Smooth muscle cell (in vitro differentiated cells): ENCODE results near the gene USP48. TPM values are rescaled to one million over a fixed set of nuclear protein-coding genes. Genes with fewer than 3 reads are reported as not detected.

Experiments used
- DNase-seq: peaks from one replicate; lab custom pipeline; 2025; ENCODE audit not compliant: unreplicated experiment; lab: John Stamatoyannopoulos, UW
- H2AFZ ChIP-seq: fragments of 200-600 bp; sonication (generic); 2 replicates; pipeline ENCODE4 v1.6.0; 2016; ENCODE audit warnings: antibody characterized with exemption, low read depth, mild to moderate bottlenecking
- H3F3A ChIP-seq: fragments of 200-600 bp; sonication (generic); 2 replicates; pipeline ENCODE4 v1.6.0; 2017; ENCODE audit warnings: antibody characterized with exemption, low read depth
- H3K27ac ChIP-seq: fragments of 200-600 bp; sonication (generic); 2 replicates; pipeline ENCODE4 v1.5.1; 2016; ENCODE audit warnings: low read depth, mild to moderate bottlenecking
- H3K27me3 ChIP-seq: fragments of 200-600 bp; sonication (generic); 2 replicates; pipeline ENCODE4 v1.6.1; 2016; ENCODE audit warnings: low read depth, mild to moderate bottlenecking
- H3K36me3 ChIP-seq: fragments of 200-600 bp; sonication (generic); 2 replicates; pipeline ENCODE4 v1.5.1; 2016; ENCODE audit warnings: low read depth
- H3K4me1 ChIP-seq: fragments of 200-600 bp; sonication (generic); 2 replicates; pipeline ENCODE4 v1.5.1; 2016; ENCODE audit warnings: low read depth
- H3K4me2 ChIP-seq: fragments of 200-600 bp; sonication (generic); 2 replicates; pipeline ENCODE4 v1.6.0; 2016; ENCODE audit warnings: mild to moderate bottlenecking
- H3K4me3 ChIP-seq: fragments of 200-600 bp; sonication (generic); 2 replicates; pipeline ENCODE4 v1.5.1; 2016; ENCODE audit warnings: mild to moderate bottlenecking
- H3K79me2 ChIP-seq: fragments of 200-600 bp; sonication (generic); 2 replicates; pipeline ENCODE4 v1.6.0; 2016; ENCODE audit warnings: low read depth, mild to moderate bottlenecking
- H3K9ac ChIP-seq: fragments of 200-600 bp; sonication (generic); 2 replicates; pipeline ENCODE4 v1.6.0; 2016; ENCODE audit warnings: low read depth
- H3K9me3 ChIP-seq: fragments of 200-600 bp; sonication (generic); replicated peaks from 2 replicates; pipeline ENCODE4 v1.5.1; 2016; ENCODE audit warnings: low read depth
- H4K20me1 ChIP-seq: fragments of 200-600 bp; sonication (generic); 2 replicates; pipeline ENCODE4 v1.6.0; 2016; ENCODE audit warnings: low read depth
- WGBS: methylation state at CpG from one replicate; pipeline ENCODE4 v1.1.7; 2016; ENCODE audit warnings: low lambda C conversion rate; 5-methylcytosine and 5-hydroxymethylcytosine counted together
- polyA plus RNA-seq: library from polyadenylated mRNA; unstranded; fragments of >200 nt; fragmentation: Nextera tagmentation; extraction: Ambion mirVana; gene quantifications from 2 replicates; pipeline ENCODE4 v1.2.1, GENCODE V29; 2016
- total RNA-seq: library from RNA; depleted of rRNA; stranded (reverse); fragments of >200 nt; gene quantifications from 2 replicates; pipeline ENCODE4 v1.2.3, GENCODE V29; 2014
- TF ChIP-seq, protein P1 (sequence below): fragments of 200-600 bp; sonication (generic); IDR thresholded peaks from 2 replicates; pipeline ENCODE4 v1.5.1; 2017; ENCODE audit warnings: borderline replicate concordance, mild to moderate bottlenecking, antibody characterized with exemption; ENCODE audit not compliant: insufficient read depth, poor library complexity, severe bottlenecking

Gene USP48
- total and polyA plus RNA-seq, 2 experiments from 2014 or later = 34.5 to 76.0 TPM

DNA sequence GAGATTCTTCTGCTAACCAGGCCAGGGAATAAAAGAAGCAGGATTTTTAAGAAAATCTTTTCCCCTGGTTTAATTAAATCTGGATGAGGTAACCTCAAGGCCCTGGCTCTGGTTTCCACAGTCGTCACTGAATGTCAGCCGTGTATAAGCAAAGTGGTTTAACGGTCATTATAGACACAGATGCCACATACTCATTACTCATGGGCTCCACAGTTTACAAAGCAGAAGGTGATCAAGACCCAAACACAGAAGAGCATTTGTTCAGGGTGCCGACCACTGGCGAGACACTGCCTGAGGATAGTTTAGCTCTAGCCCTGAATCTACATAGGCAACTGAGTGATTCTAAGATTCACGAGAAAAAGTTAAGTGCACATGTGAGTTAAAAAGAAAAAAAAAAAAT is 86.0 kb downstream of the USP48 start:
- TF ChIP-seq, protein P1, sequence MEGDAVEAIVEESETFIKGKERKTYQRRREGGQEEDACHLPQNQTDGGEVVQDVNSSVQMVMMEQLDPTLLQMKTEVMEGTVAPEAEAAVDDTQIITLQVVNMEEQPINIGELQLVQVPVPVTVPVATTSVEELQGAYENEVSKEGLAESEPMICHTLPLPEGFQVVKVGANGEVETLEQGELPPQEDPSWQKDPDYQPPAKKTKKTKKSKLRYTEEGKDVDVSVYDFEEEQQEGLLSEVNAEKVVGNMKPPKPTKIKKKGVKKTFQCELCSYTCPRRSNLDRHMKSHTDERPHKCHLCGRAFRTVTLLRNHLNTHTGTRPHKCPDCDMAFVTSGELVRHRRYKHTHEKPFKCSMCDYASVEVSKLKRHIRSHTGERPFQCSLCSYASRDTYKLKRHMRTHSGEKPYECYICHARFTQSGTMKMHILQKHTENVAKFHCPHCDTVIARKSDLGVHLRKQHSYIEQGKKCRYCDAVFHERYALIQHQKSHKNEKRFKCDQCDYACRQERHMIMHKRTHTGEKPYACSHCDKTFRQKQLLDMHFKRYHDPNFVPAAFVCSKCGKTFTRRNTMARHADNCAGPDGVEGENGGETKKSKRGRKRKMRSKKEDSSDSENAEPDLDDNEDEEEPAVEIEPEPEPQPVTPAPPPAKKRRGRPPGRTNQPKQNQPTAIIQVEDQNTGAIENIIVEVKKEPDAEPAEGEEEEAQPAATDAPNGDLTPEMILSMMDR = no peak
- DNase-seq = no peak
- Histone ChIP-seq H3K27ac (no peak overlapping the region), H4K20me1 (peaks cover 20% of the 10 kb centered on the region), H3K4me2 (no peak overlapping the region), H3K4me1 (no peaks in the 10 kb centered on the region), H2AFZ (no peak overlapping the region), H3K9ac (no peak overlapping the region), H3F3A (no peaks in the 10 kb centered on the region), H3K27me3 (no peaks in the 10 kb centered on the region), H3K79me2 (no peaks in the 10 kb centered on the region), H3K4me3 (no peak overlapping the region), H3K9me3 (no peaks in the 10 kb centered on the region), H3K36me3 (peaks cover 20% of the 10 kb centered on the region)
- WGBS = 66% methylated on average over 6 of the region's 6 CpGs

DNA sequence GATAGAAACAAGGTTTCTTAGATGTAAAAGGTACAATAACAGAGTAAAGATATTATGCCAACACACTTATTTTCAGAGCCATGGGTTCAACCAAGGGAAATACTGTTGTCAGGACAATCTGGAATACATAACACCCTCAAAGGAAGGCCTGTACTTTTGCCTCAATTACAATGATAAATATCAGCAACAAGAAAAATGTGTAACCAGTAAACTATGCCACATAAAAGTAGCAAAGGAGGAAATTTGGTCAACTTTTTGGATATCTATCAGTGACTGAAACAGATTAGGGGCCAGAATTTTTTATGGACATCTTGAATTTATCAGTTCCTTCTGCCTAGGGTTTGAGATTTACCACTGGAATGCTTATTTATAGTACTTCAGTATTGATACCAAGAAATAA is 89.2 kb downstream of the USP48 start:
- Histone ChIP-seq H4K20me1 (peaks cover 11% of the 10 kb centered on the region), H3K4me2 (no peak overlapping the region), H3F3A (no peaks in the 10 kb centered on the region), H3K36me3 (peaks cover 25% of the 10 kb centered on the region), H3K79me2 (no peaks in the 10 kb centered on the region), H2AFZ (no peak overlapping the region), H3K9ac (no peak overlapping the region), H3K4me3 (no peak overlapping the region), H3K27ac (no peak overlapping the region), H3K9me3 (no peaks in the 10 kb centered on the region), H3K4me1 (no peaks in the 10 kb centered on the region), H3K27me3 (no peaks in the 10 kb centered on the region)
- TF ChIP-seq, protein P1 = no peak
- DNase-seq = no peak

DNA sequence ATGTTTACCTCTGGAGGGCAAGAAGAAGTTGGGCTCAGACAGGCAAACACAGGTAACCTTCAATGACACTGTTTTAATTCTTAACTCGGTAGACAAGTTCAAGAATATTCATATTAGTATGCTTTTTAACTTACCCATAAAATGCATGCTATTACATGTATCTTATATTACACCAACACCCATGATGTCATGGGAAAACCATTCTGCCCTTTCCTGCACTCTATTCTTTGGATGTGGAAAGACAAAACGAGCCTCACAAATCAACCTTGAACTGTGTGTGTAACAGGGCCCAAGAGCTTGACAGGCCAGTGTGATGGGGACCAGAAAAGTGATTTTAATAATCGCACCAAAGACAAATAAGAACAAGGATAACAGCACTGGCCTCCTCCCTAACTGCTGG is 91.2 kb downstream of the USP48 start:
- peaks cover 7% of the 10 kb centered on the region for H4K20me1 ChIP-seq
- H3K4me2 ChIP-seq = no peak overlapping the region
- no peak overlapping the region for H3K27ac ChIP-seq
- no peaks in the 10 kb centered on the region for H3K79me2 ChIP-seq
- no peaks in the 10 kb centered on the region for H3K27me3 ChIP-seq
- H2AFZ ChIP-seq = no peak overlapping the region
- DNase-seq = no peak
- H3K9me3 ChIP-seq = peaks cover 3% of the 10 kb centered on the region
- TF ChIP-seq, protein P1 = no peak
- H3K4me3 ChIP-seq = no peak overlapping the region
- H3K4me1 ChIP-seq = no peaks in the 10 kb centered on the region
- no peak overlapping the region for H3K9ac ChIP-seq
- no peaks in the 10 kb centered on the region for H3F3A ChIP-seq
- peaks cover 33% of the 10 kb centered on the region for H3K36me3 ChIP-seq
- WGBS = 90% methylated on average over 3 of the region's 3 CpGs

DNA sequence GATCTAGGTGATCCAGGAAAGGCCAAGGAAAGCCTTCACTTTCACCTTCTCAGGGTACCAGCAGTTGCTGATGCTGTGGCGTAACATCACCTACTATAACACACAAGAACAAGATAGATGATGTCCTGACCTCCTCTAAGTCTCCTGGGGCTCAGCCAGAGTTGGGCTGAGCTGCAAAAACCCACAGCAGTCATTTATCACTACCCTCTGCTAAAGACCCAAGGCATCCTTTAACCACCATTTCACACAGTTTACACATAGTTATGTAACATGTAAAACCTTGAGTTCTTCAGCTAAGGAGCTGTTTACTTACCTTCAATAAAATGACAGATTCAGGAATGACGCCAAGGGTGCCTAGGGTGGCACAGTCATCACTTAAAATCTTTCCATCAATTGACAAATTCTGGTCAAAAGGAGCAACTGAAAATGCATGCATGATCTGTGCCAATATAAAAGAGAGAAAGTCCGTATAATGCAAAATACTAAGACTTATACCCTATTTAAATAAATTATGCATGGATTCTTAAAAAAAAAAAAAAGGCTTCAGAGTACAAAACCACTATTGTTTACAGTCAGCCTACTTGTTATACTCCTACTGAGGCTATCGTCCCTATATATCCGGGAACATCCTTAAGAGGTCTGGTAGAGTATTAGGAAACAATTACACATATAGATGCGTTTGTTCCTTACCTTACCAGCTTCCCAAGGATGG is 93.1 kb downstream of the USP48 start:
- no peak overlapping the region for H3K4me2 ChIP-seq
- no peaks in the 10 kb centered on the region for H3K79me2 ChIP-seq
- peaks cover 16% of the 10 kb centered on the region for H3K9me3 ChIP-seq
- TF ChIP-seq, protein P1 = no peak
- no peaks in the 10 kb centered on the region for H3F3A ChIP-seq
- WGBS = 97% methylated on average over 6 of the region's 6 CpGs
- no peak for DNase-seq
- no peaks in the 10 kb centered on the region for H3K27me3 ChIP-seq
- no peak overlapping the region for H3K9ac ChIP-seq
- H4K20me1 ChIP-seq = no peaks in the 10 kb centered on the region
- no peak overlapping the region for H2AFZ ChIP-seq
- no peak overlapping the region for H3K4me3 ChIP-seq
- no peaks in the 10 kb centered on the region for H3K4me1 ChIP-seq
- no peak overlapping the region for H3K27ac ChIP-seq
- peaks cover 47% of the 10 kb centered on the region for H3K36me3 ChIP-seq
